Nephron progenitor cell (in vitro differentiated cells): ENCODE results near the gene ACTN3.

ENCODE experiments used
- DNase-seq: peaks from one replicate; pipeline ENCODE4 v3.0.0; 2021
- H3K27ac Mint-ChIP-seq: 2 replicates; pipeline ENCODE4 v1.8.0; 2021; ENCODE audit warnings: mild to moderate bottlenecking, moderate library complexity, mixed read lengths
- H3K27me3 Mint-ChIP-seq: 2 replicates; pipeline ENCODE4 v1.8.0; 2021; ENCODE audit warnings: mild to moderate bottlenecking, low read depth, mixed read lengths; ENCODE audit not compliant: poor library complexity
- H3K36me3 Mint-ChIP-seq: 2 replicates; pipeline ENCODE4 v1.8.0; 2021; ENCODE audit warnings: low read depth, mixed read lengths
- H3K4me1 Mint-ChIP-seq: 2 replicates; pipeline ENCODE4 v1.8.0; 2021; ENCODE audit warnings: mixed read lengths
- H3K4me3 Mint-ChIP-seq: 2 replicates; pipeline ENCODE4 v1.8.0; 2021; ENCODE audit warnings: mild to moderate bottlenecking, moderate library complexity, mixed read lengths
- H3K9me3 Mint-ChIP-seq: 2 replicates; pipeline ENCODE4 v1.8.0; 2021; ENCODE audit warnings: mild to moderate bottlenecking, moderate library complexity, mixed read lengths
- TF ChIP-seq, protein P1 (sequence below): fragments of 200-600 bp; sonication (generic); IDR thresholded peaks from 2 replicates; pipeline ENCODE4 v1.5.0; 2021; ENCODE audit warnings: antibody characterized with exemption

Gene ACTN3

GRCh38 chr11:66529655-66530054, 17.0 kb upstream of the ACTN3 start:
- Mint-ChIP-seq H3K27me3 (peaks cover 7% of the 10 kb centered on the region), H3K4me1 (peaks cover 5% of the 10 kb centered on the region), H3K36me3 (peaks cover 28% of the 10 kb centered on the region), H3K9me3 (no peaks in the 10 kb centered on the region), H3K4me3 (no peak overlapping the region), H3K27ac (no peak overlapping the region)
- no peak for DNase-seq
- TF ChIP-seq, protein P1, sequence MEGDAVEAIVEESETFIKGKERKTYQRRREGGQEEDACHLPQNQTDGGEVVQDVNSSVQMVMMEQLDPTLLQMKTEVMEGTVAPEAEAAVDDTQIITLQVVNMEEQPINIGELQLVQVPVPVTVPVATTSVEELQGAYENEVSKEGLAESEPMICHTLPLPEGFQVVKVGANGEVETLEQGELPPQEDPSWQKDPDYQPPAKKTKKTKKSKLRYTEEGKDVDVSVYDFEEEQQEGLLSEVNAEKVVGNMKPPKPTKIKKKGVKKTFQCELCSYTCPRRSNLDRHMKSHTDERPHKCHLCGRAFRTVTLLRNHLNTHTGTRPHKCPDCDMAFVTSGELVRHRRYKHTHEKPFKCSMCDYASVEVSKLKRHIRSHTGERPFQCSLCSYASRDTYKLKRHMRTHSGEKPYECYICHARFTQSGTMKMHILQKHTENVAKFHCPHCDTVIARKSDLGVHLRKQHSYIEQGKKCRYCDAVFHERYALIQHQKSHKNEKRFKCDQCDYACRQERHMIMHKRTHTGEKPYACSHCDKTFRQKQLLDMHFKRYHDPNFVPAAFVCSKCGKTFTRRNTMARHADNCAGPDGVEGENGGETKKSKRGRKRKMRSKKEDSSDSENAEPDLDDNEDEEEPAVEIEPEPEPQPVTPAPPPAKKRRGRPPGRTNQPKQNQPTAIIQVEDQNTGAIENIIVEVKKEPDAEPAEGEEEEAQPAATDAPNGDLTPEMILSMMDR = no peak

DNA sequence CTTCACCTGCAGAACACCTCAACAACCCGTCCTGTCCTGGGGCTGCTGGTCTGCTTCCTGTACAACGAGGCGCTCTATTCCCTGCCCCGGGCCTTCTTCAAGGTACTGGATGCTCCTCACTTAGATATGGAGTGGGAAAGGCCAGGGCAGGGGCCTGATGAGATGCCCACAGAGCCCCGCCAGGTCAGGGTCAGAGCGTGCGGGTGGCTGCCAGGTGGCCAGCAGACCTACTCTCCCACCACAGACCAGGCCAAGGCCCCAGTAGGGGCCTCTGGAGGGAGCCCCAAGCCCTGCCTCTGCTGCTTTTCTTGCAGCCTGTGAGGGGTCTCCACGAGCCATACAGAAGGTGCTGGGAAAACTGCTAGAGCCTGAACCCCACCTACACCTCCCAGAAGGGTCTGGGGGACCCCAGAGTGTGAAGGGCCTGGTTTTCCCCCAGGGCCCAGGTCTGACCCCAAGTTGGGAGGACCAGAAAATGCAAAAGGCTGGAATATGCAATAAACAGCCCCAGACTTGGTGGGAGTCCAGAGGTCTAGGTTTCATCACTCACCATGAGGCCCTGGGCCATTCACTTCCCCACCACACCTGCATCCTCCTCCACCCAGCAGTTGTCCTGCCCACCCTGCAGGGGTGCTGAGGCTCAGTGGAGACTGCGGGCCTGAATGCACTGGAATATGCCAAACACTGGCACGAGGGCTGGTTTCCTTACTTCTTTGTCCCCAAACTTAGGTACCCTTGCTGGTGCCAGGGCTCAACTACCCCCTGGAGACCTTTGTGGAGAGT, 15.6 kb upstream of the ACTN3 start:
- no peak for DNase-seq
- Mint-ChIP-seq H3K9me3 (no peaks in the 10 kb centered on the region), H3K4me1 (peaks cover 9% of the 10 kb centered on the region), H3K4me3 (no peak overlapping the region), H3K27me3 (peaks cover 10% of the 10 kb centered on the region), H3K27ac (no peak overlapping the region), H3K36me3 (peaks cover 37% of the 10 kb centered on the region)
- TF ChIP-seq, protein P1 = no peak

GRCh38 chr11:66531841-66532240, 14.9 kb upstream of the ACTN3 start:
- DNase-seq = no peak
- Mint-ChIP-seq H3K36me3 (peaks cover 40% of the 10 kb centered on the region), H3K27me3 (peaks cover 10% of the 10 kb centered on the region), H3K4me1 (peaks cover 9% of the 10 kb centered on the region), H3K4me3 (no peak overlapping the region), H3K9me3 (no peaks in the 10 kb centered on the region), H3K27ac (no peak overlapping the region)
- TF ChIP-seq, protein P1 = no peak

DNA sequence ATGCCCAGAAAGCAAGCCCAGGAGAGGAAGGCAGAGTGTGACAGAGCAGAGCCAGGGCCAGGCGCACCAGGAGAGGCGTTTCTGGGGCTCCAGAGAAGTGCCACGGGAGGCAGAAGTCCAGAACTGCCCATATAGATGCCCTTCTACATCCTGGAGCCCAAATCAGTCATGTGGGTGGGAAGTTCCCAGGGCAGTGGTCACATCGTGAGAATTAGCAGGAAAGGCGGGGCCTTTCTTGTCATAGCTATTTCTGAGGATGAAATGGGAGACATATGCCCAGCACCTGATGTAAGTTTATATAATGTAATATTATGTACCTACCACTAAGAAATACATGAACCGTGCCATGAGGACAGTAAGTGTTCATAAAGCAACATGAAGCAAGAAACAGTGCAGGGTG, 13.9 kb upstream of the ACTN3 start:
- Mint-ChIP-seq H3K27me3 (peaks cover 10% of the 10 kb centered on the region), H3K4me1 (peaks cover 9% of the 10 kb centered on the region), H3K27ac (no peak overlapping the region), H3K4me3 (no peak overlapping the region), H3K36me3 (peaks cover 46% of the 10 kb centered on the region), H3K9me3 (no peaks in the 10 kb centered on the region)
- no peak for DNase-seq
- TF ChIP-seq, protein P1 = no peak

- Mint-ChIP-seq H3K4me1 (peaks cover 44% of the 10 kb centered on the region), H3K4me3 (no peak overlapping the region), H3K27me3 (peaks cover 6% of the 10 kb centered on the region), H3K27ac (peak overlapping the region; percentile 88), H3K36me3 (peaks cover 44% of the 10 kb centered on the region), H3K9me3 (no peaks in the 10 kb centered on the region)
- TF ChIP-seq, protein P1 = no peak
- no peak for DNase-seq
Measured at GRCh38 chr11:66539170-66539869, 7.4 kb upstream of the ACTN3 start.
